Right renal cortex interstitium (tissue), 3 donors: ENCODE measurements around the gene HMGB1. TPM values are rescaled to one million over a fixed set of nuclear protein-coding genes. Genes with fewer than 3 reads are reported as not detected.

Experiments
- DNase-seq, 3 donors: peaks; one replicate each; pipeline ENCODE4 v3.0.0-alpha.2; 2013; ENCODE audit warnings: low read depth in 3 of 3, low spot score in 2 of 3
- polyA plus RNA-seq, 3 donors: library from polyadenylated mRNA; unstranded; fragments of 120-200 nt; gene quantifications; one replicate each; pipeline ENCODE4 v1.2.1, GENCODE V29; 2013; ENCODE audit not compliant: insufficient read length in 3 of 3

The HMGB1 gene
- polyA plus RNA-seq, result 1,000 to 10,000 TPM in 1 of 3 donors, 100 to 1,000 TPM in 2; 901 to 1,042 (median 920) TPM

DNA sequence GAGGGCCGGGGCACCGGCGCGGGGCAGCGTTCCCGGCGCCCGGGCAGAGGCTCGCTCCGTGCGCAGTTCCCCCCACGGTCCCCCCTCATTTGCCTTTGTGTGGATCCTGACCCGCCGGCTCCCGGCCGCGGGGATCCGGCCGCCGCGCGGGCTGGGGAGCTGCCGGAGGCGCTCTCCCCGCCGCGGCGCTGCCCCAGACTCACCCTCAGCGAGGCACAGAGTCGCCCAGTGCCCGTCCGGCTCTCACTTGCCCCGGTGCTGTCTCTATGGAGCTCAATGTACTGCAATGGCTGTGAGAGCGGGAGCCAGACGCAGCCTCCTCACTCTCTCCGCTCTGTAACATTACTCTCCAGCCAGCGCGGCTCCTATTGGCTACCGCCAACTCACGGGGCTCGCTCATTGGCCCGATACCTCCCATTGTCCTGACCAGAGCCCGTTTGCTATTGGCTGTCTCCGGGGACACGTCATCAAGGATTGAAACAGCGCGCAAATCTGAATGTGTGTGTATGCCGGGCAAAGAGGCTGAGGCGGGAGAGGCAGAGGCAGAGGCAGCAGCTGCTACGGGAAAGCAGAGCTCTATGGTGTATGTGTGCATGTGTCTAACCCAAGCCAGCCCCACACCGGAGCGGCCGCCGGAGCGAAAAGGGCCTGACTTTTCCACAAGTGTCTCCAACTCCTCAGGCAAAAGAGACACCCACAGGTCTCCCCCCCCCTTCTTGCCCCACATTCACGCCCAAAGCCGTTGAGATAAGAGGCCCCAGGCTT lies at the start of gene HMGB1:
TSS of gene HMGB1 (minus strand) at position 344 of the 765 bp plus-strand sequence. CDS start 2,256 bp downstream, outside the sequence.
- peak; percentile 96 to 99 (median 98) for DNase-seq

DNA sequence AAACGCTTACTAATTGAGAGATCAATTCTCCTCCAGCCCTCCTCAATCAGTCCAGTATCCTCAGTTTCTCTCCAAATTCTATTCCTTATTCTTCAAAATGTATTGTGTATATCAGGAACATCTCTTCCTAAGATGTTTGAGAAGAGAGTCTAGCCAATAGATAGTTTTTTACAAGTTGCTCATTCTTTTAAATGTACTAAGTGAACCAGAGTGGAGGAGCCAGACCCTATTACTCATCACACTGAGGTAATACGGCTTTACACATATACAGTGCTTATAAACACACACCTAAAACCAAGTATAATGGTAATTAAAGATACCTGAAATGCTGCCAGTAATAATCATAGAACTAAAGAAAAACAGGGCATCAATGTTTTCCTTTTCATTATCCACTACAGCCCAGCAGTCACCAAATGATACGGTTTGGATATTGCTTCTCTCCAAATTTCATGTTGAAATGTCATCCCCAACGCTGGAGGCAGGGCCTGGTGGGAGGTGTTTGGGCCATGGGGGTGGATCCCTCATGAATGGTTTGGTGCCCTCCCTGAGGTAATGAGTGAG lies 45.2 kb upstream of the HMGB1 start:
- no peak for DNase-seq

DNA sequence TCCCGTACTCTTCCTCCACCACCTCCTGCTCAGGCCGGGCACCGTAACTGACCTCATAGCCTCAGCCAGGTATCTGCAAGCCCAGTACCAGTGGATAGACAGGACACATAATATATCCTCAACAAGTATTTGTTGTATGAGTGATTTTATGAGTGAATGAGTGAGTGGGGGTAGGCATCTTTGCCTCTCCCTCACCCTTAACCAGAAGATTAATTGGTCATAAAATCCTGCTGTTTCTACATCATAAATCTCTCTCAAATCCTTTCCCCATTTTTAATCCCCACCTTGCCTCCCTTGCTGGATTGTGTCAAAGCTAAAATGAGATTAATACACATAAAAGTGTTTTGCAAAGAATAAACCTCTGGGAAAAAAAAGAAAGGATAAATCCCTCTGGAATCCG lies 44.4 kb upstream of the HMGB1 start:
- DNase-seq, result no peak

DNA sequence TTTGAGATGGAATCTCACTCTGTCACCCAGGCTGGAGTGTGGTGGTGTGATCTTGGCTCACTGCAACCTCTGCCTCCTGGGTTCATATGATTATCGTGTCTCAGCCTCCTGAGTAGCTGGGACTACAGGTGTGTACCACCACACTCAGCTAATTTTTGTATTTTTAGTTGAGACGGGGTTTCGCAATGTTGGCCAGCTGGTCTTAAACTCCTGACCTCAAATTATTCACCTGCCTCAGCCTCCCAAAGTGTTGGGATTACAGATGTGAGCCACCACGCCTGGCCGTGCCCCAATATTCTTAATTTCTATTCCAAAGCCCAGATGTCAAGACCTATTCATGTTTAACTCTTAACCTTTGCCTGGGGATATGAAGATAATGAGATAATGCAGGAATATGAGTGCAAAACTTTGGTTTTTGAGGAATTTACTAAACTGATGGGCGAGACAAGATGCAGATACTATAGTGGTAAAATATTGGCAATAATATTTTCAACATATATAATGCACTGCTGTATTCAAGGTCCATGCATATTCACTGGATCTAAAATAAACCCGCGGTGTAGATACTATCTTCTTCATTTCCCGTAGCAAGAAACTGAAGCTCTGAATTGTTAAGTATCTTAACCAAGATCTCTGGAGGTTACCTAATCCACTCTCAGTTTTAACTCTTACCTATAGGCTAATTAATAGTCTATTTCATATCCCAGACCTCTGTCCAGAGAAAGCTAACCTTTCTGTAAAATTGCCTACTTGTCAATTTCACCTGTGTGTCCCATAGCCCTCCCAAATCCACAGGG lies 43.7 kb upstream of the HMGB1 start:
- no peak for DNase-seq

DNA sequence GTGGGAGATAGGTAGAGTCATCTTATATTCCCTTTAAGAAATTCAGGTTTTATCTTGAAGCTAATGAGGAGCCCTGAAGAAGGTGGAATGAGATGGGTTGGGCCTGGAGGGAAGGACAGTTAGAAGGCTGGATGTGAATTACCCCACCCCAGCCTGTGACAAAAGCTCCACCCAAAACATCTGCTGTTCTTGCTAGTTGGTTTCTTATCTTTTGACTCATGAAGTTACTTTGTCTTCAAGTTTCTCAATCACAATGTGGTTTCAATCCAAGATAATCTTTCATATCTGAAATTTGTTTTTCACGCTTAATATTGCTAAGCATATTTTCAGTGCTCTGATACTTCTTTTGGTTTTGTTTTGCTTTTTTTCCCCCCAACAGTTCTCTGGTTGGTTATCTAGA lies 38.3 kb upstream of the HMGB1 start:
- DNase-seq, result no peak

DNA sequence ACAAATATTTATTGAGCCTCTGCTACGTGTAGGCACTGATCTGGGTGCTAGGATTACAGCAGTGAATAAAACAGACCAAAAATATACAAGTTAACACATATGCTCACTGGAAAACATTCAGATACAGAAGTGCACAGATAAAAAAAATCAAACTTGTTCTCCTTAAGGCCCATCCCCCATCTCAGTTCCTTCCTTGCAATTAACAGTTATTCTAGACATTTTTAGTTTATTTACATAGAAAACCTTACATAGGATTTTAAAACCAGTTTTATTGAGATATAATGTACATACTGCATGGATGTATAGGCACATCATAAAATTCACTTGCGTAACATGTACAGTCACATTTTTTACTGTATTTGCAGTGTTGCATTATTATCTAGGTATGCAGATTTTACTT lies 36.5 kb upstream of the HMGB1 start:
- DNase-seq, result no peak

DNA sequence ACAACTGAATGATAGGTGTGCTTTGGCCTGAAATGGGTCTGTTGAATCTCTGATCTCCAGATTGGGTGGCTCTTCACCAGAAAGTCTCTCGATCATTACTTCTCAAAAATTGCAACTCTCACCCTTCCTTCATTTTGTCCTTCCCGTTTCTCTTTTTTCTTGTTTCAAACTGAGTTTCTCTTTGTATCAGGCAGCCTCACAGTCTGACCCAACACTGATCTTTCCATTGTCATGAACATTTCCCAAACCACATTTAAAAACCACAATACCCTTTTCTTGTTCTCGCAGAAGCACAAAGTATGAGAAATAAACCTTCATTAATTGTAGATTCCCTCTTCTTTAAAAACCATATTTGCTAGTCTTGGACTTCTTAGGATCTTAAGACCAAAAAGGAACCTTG lies 33.6 kb upstream of the HMGB1 start:
- DNase-seq, result no peak

DNA sequence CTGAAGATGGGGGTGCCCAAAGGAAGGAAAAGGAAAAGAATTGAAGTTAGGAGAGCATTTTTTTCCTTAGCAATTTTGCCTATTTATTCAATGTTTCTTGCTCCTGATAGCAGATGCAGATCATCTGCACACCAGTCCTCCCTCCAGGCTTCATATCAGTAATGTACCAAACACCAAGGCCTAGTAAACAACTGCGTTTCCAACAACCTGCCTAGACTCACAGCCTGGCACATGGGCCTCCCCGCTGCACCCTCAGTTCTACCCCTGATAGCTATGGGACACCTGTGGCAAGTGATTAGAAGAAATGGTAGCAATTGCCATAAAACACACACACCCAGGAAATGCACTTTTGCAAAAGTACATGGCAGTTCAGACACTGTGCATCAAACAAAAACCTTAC lies 30.4 kb upstream of the HMGB1 start:
- no peak for DNase-seq

DNA sequence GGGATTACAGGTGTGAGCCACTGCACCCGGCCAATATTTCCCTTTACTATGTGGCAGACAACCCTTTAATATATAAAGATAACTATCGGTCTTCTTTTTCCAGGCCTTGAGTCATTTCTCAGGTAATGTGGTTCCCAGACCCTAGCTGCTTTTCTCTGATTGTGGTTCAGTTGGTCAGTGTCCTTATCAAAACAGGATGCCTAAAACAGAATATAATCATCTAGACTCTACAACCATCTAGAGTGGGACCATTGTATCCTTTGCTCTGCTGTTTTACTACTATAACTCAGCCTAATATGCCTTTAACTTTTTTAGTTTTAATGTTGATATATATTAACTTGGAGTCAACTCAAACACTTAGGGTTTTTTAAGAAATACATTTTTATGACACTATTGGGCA lies 30.0 kb upstream of the HMGB1 start:
- DNase-seq, result no peak

DNA sequence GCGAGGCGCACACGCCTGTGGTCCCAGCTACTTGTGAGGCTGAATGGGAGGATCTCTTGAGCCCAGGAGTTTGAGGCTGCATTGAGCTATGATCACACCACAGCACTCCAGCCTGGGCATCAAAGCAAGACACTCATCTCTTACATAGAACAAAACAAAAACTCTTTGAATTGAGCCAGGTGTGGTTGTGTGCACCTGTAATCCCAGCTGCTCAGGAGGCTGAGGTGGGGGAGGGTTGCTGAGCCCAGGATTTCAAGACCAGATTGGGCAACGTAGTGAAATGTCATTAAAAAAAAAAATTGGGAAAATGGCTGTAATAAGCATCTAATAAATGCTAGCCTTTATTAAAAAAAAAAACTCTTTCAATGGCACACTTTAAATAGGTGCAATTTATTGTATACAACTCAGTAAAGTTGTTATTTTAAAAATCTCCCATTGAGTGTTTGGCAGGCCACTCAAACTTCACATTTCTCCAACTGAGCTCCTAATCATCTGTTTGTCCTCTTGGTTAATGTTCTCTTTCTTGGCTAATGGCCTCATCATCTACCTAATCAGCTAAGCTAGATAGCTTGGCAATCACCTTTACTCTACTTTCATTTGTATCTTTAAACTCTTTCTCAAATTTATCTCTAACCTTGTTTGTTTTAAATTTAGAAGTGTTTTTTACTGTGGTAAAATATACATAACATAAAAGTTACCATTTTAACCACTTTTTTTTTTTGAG lies 28.1 kb upstream of the HMGB1 start:
- DNase-seq, result no peak

DNA sequence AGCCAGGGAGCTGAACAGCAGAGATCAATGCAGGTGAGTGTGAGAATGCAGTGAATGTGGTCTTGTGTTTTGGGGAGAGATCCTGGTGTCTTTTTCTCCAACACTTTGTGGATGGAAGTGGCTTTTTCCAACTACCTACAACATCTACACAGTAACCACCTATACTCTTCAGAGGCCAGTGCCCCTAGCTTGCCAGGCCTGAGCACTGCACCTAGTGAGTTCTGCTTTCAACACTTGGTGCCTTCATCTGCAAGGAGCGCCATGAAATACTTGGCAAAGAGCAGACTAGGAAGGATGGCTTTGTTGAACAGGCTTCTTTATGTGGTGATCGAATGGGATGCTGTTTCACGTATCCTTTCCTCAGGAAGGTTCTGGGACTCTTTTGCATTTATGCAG lies 21.3 kb upstream of the HMGB1 start:
- DNase-seq, result no peak

DNA sequence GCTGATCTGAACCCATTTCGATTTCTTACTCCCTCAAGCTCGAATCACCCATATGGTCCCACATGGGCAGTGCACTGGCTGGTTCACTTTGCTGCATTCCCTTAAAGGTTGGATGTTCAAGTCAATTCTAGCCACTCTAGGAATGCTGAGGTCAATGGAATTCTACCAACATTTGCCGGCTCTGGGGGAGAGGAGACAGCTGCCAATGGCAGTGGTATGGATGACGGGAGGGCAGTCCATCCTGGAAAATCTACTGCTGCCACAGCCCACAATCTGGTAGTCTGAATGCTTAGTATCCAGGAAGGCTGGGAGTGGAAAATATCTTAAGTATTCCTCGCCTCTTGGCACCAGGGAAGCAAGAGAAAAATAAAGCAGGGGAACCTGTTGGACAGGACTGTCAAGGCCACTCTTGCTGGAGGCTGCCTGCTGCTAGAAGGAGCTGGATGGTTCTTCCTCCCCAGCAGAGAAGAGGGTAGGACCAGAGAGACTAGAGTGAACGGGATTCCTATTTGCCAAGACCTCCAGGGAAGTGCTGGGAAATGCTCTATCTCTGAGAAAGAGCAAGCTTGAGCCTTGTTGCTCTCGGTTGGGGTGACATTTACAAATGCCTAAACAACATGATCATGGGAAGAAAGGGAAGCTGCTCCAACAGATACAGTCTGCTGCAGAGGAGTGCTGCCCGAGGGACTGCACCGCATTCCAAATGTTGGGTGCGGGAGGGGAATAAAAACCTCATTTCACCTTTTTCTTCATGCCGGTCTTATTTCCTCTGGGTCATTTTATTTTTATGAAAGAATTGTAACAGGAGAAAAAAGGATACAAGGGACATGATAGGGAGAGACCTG lies 20.7 kb upstream of the HMGB1 start:
- no peak for DNase-seq

DNA sequence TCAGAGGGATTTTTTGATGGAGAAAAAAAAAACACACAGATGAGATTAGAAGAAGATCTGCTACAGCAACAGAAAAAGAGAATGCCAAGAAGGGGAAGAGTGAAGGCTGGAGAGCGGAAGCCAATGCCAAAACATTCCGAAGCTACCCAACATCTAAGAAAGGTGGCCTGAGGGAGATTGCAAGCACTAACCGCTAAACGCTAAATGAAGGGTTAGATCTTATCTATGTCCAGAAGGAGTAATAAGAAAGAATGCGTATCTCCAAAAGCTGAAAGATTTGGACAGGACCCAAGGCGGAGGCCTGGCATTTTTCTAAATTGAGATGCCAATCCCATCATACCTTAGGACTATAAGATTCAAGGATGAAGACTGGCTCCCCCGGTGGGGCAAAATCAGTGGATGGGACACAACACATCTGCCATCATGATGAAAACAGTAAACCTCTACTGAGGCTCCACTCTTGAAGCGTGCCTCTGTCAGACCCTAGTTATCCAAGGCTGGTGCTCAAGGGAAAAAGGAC lies 15.6 kb upstream of the HMGB1 start:
- DNase-seq, result no peak

DNA sequence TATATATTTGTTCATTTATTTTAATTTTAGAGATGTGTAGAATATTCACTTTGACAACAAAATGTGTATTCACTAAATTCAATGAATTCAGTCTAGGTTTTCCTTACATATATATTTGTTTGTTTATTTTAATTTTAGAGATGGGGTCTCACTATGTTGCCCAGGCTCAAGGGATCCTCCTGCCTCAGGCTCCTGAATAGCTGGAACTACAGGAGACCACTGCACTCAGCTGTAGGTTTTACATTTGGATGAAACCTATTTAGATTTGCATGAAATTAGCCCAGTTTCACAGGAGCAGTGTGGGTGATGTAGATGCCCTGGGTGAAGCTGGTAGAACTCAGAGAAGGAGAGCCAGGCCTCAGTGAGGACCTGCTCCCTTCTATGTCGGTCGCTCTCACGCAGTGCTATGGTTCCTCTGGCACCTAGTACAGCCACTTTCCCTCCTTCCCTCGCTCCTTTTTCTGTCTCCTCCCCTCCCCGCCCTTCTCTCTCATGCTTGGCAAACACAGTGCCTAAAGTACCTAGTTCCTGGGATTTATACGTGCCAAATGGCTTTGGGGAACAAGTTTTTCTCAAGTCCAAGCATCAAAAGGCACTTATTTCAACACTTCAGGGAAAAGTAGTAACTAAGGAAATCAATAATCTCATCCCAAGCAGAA lies 14.7 kb upstream of the HMGB1 start:
- no peak for DNase-seq

DNA sequence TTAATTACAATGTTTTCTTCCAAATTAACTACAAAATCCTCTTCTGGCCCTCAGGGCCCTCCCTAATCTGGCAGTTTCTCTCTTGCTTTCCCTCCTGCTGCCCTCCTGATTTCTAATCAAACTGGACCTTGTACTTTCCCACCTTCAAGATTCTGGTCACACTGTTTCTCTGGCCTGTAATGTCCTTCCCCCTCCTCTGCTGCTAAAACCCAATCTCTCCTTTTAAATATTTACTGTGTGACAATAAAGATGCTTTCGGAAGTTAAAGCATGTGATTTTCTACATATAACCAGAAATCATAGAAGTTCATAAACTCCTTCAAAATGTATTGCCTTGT lies 14.1 kb upstream of the HMGB1 start:
- no peak for DNase-seq

DNA sequence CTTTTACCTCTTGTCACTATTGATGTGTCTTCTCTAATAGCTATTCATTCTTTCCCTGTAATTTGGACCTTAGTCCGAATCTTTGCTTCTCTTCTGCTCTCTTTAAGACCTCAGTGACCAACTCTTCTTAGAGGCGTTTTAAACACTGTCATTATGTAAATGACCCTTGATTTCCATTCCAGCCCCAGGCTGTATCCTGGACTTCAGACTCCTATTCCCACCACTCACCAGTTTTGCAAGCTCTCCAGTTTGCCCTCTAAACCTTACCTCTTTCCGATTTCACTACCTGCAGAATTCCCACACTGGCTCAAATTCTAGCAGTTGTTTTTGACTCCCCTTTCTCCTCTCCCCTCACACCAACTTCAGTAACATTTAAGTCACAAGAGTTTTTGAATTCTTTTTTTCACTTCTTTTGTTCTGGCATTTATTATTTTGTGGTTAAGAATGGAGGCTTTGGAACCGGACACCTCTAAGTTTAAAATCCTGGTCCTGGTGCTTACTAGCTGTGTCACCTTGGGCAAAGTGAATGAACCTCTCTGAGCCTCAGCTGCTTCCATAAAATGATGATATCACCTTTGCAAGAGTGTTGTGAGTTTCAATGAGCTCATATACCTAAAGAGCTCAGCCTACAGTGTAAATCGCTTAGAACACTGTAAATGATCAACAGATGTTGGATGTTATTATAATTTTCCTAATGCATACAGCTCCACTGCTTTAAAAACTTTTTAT lies 13.6 kb upstream of the HMGB1 start:
- no peak for DNase-seq

DNA sequence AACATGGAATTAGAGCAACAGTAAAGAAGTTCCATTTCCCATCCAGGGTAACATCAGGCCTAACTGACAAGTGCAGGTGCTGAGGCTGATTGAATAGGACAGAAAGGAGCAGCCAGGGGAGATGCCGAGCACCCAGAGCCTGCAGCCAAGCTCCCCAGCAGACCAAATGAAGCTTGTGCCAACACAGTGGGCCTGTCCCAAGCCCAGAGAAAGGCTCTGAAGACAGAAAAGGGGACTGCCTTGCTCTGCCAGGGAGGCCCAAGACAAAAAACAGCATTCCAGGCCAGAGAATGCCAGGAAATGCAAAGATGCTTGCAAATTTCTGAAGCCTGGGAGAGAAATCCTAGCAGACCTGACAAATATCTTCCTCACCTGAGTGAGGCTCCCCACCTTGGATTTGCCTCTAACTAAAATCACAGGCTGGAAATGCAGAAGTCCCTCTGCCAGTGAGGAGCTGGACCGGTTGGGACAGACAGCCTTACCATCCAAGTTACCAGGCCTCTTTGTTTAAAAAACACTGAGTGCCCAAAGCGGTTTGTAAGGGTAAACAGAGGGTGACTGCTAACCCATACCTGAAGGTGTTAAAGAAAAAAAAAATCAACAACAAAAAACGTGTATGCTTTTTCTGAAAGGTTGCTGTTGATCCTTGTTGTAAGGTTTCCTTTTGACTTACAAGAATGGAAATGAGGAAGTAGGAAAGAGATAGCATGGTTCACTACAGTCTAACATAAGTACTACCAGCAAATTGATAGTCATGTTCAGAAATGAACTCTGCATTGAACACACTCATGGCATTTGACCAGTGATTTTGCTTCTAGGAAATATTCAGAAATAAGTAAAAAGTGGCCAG lies 11.8 kb upstream of the HMGB1 start:
- DNase-seq, result no peak

DNA sequence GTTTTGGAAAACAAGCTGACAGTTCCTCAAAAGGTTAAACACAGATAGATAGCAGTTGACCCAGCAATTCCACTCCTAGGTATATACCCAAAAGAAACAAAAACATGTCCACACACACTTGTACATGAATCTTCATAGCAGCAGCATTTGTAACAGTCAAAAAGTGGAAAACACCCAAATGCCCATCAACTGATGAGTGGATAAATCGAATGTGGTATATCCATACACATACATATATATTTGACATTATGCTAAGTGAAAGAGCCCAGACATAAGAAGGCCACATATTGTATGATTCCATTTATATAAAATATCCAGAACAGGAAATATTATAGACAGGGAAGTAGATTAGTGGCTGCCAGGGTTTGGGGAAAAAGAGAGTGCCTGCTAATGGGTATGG lies 7.9 kb upstream of the HMGB1 start:
- DNase-seq, result no peak
